Measurements from ENCODE around the gene ABCA9.

DNA sequence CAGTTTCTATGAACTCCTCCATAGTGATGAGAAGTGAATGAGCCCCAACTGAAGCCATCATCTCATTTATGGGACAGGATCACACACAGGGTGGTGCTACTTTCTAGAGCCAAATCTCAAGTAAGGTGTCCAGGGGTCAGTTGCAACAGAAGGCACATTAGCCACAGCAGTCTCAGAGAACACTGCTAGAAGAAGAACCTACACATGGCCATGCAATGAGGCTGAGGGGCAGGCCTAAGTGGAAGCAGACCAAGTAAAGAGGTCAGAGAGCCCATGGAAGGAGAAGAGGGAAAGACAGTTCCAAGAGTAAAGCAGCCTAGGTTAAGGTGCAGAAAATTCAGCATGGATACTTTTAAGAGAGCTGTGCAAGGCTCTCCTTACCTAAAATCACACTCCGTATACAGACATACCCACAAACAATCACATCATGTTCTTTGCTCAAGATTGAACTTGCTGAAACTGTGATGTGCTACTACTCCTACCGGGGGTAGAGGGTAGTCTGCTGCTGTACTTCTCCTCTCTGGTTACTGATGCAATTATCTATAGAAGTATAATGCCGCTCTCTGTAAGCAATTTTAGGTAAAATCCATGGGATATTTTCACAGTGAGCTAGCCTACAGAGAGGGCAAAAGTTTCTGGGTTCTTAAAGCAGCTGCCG is 107.3 kb downstream of the ABCA9 start:
- TF ChIP-seq GATA2 (IDR thresholded peaks at IDR 0.05; ENCODE audit: low read depth, low read length) (no peak), GATA3 (IDR thresholded peaks at IDR 0.05; ENCODE audit: low read depth, low read length) (no peak)

Data from SH-SY5Y (cell line).